Measurements from ENCODE around the gene MUC13. TPM values are rescaled to one million over a fixed set of nuclear protein-coding genes. Genes with fewer than 3 reads are reported as not detected.

MUC13 gene
- total RNA-seq, 2 donors from 2014 or later, result 0.49 TPM; not detected in 1

- Histone ChIP-seq H3K4me1 (ENCODE audit: control insufficient read depth in 1 of 2, low read depth in 2 of 2) (no peaks in the 10 kb centered on the region), H3K4me3 (no peak overlapping the region), H3K27me3 (replicated peaks; ENCODE audit: insufficient read depth) (no peaks in the 10 kb centered on the region), H3K27ac (no peak overlapping the region), H3K36me3 (no peaks in the 10 kb centered on the region), H3K9me3 (no peaks in the 10 kb centered on the region)
- DNase-seq (ENCODE audit: low spot score) (no peak), ATAC-seq (ENCODE audit: insufficient number of reproducible peaks, low FRiP score, low read depth) (no peak)
- TF ChIP-seq CTCF (IDR thresholded peaks at IDR 0.05), result no peak
Measured at GRCh38 chr3:124919756-124920155, 14.8 kb downstream of the MUC13 start.

GRCh38 chr3:124918524-124918923, 16.0 kb downstream of the MUC13 start:
- Histone ChIP-seq H3K36me3 (no peaks in the 10 kb centered on the region), H3K27me3 (replicated peaks; ENCODE audit: insufficient read depth) (no peaks in the 10 kb centered on the region), H3K27ac (no peak overlapping the region), H3K9me3 (no peaks in the 10 kb centered on the region), H3K4me3 (no peak overlapping the region), H3K4me1 (ENCODE audit: control insufficient read depth in 1 of 2, low read depth in 2 of 2) (no peaks in the 10 kb centered on the region)
- ATAC-seq (ENCODE audit: insufficient number of reproducible peaks, low FRiP score, low read depth) (no peak), DNase-seq (ENCODE audit: low spot score) (no peak)
- no peak for TF ChIP-seq CTCF (IDR thresholded peaks at IDR 0.05)

- ATAC-seq (ENCODE audit: insufficient number of reproducible peaks, low FRiP score, low read depth) (no peak), DNase-seq (ENCODE audit: low spot score) (no peak)
- no peak for TF ChIP-seq CTCF (IDR thresholded peaks at IDR 0.05)
Measured at GRCh38 chr3:124916837-124917409, 17.6 kb downstream of the MUC13 start.

GRCh38 chr3:124915254-124915653, 19.3 kb downstream of the MUC13 start:
- no peaks in the 10 kb centered on the region for H3K27me3 ChIP-seq (replicated peaks; ENCODE audit: insufficient read depth)
- no peak for TF ChIP-seq CTCF (IDR thresholded peaks at IDR 0.05)
- no peak overlapping the region for H3K27ac ChIP-seq
- H3K36me3 ChIP-seq, result no peaks in the 10 kb centered on the region
- no peak overlapping the region for H3K4me3 ChIP-seq
- no peaks in the 10 kb centered on the region for H3K4me1 ChIP-seq (ENCODE audit: control insufficient read depth in 1 of 2, low read depth in 2 of 2)
- DNase-seq (ENCODE audit: low spot score) (no peak), ATAC-seq (ENCODE audit: insufficient number of reproducible peaks, low FRiP score, low read depth) (no peak)
- H3K9me3 ChIP-seq, result no peaks in the 10 kb centered on the region

More at GRCh38 chr3:124916837-124917409, 17.6 kb downstream of the MUC13 start:
- Histone ChIP-seq H3K9me3 (no peaks in the 10 kb centered on the region), H3K4me1 (ENCODE audit: control insufficient read depth in 1 of 2, low read depth in 2 of 2) (no peaks in the 10 kb centered on the region), H3K4me3 (no peak overlapping the region), H3K27ac (no peak overlapping the region), H3K27me3 (replicated peaks; ENCODE audit: insufficient read depth) (no peaks in the 10 kb centered on the region), H3K36me3 (no peaks in the 10 kb centered on the region)

- no peak overlapping the region for H3K27ac ChIP-seq
Measured at GRCh38 chr3:124907957-124908356, 26.6 kb downstream of the MUC13 start.

More at GRCh38 chr3:124907957-124908356, 26.6 kb downstream of the MUC13 start:
- no peaks in the 10 kb centered on the region for H3K9me3 ChIP-seq
- no peaks in the 10 kb centered on the region for H3K27me3 ChIP-seq (replicated peaks; ENCODE audit: insufficient read depth)
- ATAC-seq (ENCODE audit: insufficient number of reproducible peaks, low FRiP score, low read depth), result no peak
- no peaks in the 10 kb centered on the region for H3K36me3 ChIP-seq
- no peaks in the 10 kb centered on the region for H3K4me1 ChIP-seq (ENCODE audit: control insufficient read depth in 1 of 2, low read depth in 2 of 2)
- DNase-seq (ENCODE audit: low spot score), result no peak
- H3K4me3 ChIP-seq, result no peak overlapping the region
- TF ChIP-seq CTCF (IDR thresholded peaks at IDR 0.05), result no peak
